Endodermal cell (in vitro differentiated cells): Measurements from ENCODE around the gene NTRK2. TPM values are rescaled to one million over a fixed set of nuclear protein-coding genes. Genes with fewer than 3 reads are reported as not detected.

ENCODE experiments used
- DNase-seq: peaks from one replicate; pipeline ENCODE4 v3.0.0-alpha.2; 2017
- H3K27ac ChIP-seq: 2 replicates; pipeline ENCODE4 v1.5.1; 2013; ENCODE audit warnings: mild to moderate bottlenecking, low read depth, low read length, moderate library complexity
- H3K27me3 ChIP-seq: 2 replicates; pipeline ENCODE4 v1.6.1; 2013; ENCODE audit warnings: mild to moderate bottlenecking, low read length, moderate library complexity; ENCODE audit not compliant: insufficient read depth, control insufficient read depth, poor library complexity, severe bottlenecking
- H3K36me3 ChIP-seq: 2 replicates; pipeline ENCODE4 v1.7.0; 2013; ENCODE audit warnings: mild to moderate bottlenecking, low read length, moderate library complexity; ENCODE audit not compliant: control insufficient read depth, insufficient read depth
- H3K4me1 ChIP-seq: one replicate; pipeline ENCODE4 v1.7.0; 2013; ENCODE audit warnings: low read length; ENCODE audit not compliant: control insufficient read depth, insufficient read depth
- H3K4me3 ChIP-seq: 2 replicates; pipeline ENCODE4 v1.5.1; 2013; ENCODE audit warnings: mild to moderate bottlenecking, low read length, moderate library complexity
- H3K9ac ChIP-seq: 2 replicates; pipeline ENCODE4 v1.6.1; 2013; ENCODE audit warnings: mild to moderate bottlenecking, low read length, moderate library complexity; ENCODE audit not compliant: poor library complexity, severe bottlenecking; ENCODE audit errors: extremely low read depth
- H3K9me3 ChIP-seq: 2 replicates; pipeline ENCODE4 v1.6.1; 2013; ENCODE audit warnings: mild to moderate bottlenecking, low read length, moderate library complexity; ENCODE audit not compliant: control insufficient read depth
- H3K27ac Mint-ChIP-seq: 2 replicates; pipeline ENCODE4 v1.8.0; 2020; ENCODE audit warnings: mixed read lengths
- H3K27me3 Mint-ChIP-seq: 2 replicates; pipeline ENCODE4 v1.8.0; 2021; ENCODE audit warnings: mild to moderate bottlenecking, mixed read lengths; ENCODE audit not compliant: insufficient read depth
- H3K36me3 Mint-ChIP-seq: 2 replicates; pipeline ENCODE4 v1.8.0; 2020; ENCODE audit warnings: low read depth, mixed read lengths
- H3K4me1 Mint-ChIP-seq: 2 replicates; pipeline ENCODE4 v1.8.0; 2020; ENCODE audit warnings: mixed read lengths
- H3K4me3 Mint-ChIP-seq: 2 replicates; pipeline ENCODE4 v1.8.0; 2020; ENCODE audit warnings: mild to moderate bottlenecking, moderate library complexity, mixed read lengths
- H3K9me3 Mint-ChIP-seq: 2 replicates; pipeline ENCODE4 v1.8.0; 2020; ENCODE audit warnings: mild to moderate bottlenecking, mixed read lengths
- WGBS, 2 experiments: methylation state at CpG; one replicate each; pipeline versions ENCODE4 v1.1.5 to v1.1.7; 2013; ENCODE audit warnings: missing lambda C conversion rate in 2 of 2, mixed read lengths in 1 of 2; ENCODE audit not compliant: insufficient coverage in 1 of 2, insufficient read length in 1 of 2; 5-methylcytosine and 5-hydroxymethylcytosine counted together
- total RNA-seq, 2 donors: library from RNA; stranded (reverse); fragmentation: NEBNext Ultra II Directional in 1 of 2; extraction: Animal tissue kit (Norgen Biotek cat#: 25700) in 1 of 2; gene quantifications; 2 replicates in 1 of 2; 3 replicates in 1 of 2; pipeline ENCODE4 v1.2.1, GENCODE V29; 2021
- TF ChIP-seq, protein P1 (sequence below): fragments of 200-600 bp; sonication (generic); conservative IDR thresholded peaks from 2 replicates; pipeline ENCODE4 v1.5.0; 2021; ENCODE audit warnings: antibody characterized with exemption, mild to moderate bottlenecking

Gene NTRK2
- total RNA-seq, 2 donors from 2014 or later = 0.09 to 0.18 TPM

GRCh38 chr9:84831377-84831776 is 161.8 kb downstream of the NTRK2 start:
- no peak overlapping the region for H3K9ac ChIP-seq
- H3K4me3 ChIP-seq = no peak overlapping the region
- Mint-ChIP-seq H3K4me3 (no peak overlapping the region), H3K27me3 (no peaks in the 10 kb centered on the region), H3K9me3 (no peaks in the 10 kb centered on the region), H3K4me1 (peaks cover 14% of the 10 kb centered on the region), H3K36me3 (no peaks in the 10 kb centered on the region), H3K27ac (no peak overlapping the region)
- H3K9me3 ChIP-seq = no peaks in the 10 kb centered on the region
- TF ChIP-seq, protein P1, sequence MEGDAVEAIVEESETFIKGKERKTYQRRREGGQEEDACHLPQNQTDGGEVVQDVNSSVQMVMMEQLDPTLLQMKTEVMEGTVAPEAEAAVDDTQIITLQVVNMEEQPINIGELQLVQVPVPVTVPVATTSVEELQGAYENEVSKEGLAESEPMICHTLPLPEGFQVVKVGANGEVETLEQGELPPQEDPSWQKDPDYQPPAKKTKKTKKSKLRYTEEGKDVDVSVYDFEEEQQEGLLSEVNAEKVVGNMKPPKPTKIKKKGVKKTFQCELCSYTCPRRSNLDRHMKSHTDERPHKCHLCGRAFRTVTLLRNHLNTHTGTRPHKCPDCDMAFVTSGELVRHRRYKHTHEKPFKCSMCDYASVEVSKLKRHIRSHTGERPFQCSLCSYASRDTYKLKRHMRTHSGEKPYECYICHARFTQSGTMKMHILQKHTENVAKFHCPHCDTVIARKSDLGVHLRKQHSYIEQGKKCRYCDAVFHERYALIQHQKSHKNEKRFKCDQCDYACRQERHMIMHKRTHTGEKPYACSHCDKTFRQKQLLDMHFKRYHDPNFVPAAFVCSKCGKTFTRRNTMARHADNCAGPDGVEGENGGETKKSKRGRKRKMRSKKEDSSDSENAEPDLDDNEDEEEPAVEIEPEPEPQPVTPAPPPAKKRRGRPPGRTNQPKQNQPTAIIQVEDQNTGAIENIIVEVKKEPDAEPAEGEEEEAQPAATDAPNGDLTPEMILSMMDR = no peak
- WGBS, 2 experiments = 90 to 100% methylated on average over 3 to 4 of the region's 4 CpGs
- H3K4me1 ChIP-seq = no peaks in the 10 kb centered on the region
- H3K36me3 ChIP-seq = no peaks in the 10 kb centered on the region
- DNase-seq = no peak
- no peaks in the 10 kb centered on the region for H3K27me3 ChIP-seq
- H3K27ac ChIP-seq = no peak overlapping the region

DNA sequence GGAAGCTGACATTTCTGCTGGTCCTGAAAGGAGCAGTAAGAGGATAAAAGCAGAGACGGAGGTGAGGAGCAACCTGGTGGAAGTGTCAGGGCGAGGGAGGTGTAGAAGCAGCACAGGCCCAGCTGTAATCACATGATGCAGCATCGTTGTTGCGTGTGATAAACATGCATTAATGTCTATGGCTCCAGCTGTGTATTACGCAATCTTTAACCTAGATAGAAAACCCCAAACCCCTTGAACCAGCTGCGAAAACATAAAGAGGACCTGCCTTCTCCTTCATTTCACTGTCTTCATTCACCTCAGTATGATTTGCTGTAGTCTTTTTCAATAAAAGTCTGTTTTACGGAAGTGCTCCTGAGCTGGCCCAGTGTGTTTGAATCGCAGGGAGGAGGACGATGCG is 162.9 kb downstream of the NTRK2 start:
- Mint-ChIP-seq H3K27ac (no peak overlapping the region), H3K36me3 (no peaks in the 10 kb centered on the region), H3K4me3 (no peak overlapping the region), H3K27me3 (no peaks in the 10 kb centered on the region), H3K4me1 (peaks cover 14% of the 10 kb centered on the region), H3K9me3 (no peaks in the 10 kb centered on the region)
- no peak for DNase-seq
- Histone ChIP-seq H3K4me1 (no peaks in the 10 kb centered on the region), H3K27me3 (no peaks in the 10 kb centered on the region), H3K36me3 (no peaks in the 10 kb centered on the region), H3K9ac (no peak overlapping the region), H3K27ac (no peak overlapping the region), H3K4me3 (no peak overlapping the region), H3K9me3 (no peaks in the 10 kb centered on the region)
- TF ChIP-seq, protein P1 = no peak
- WGBS, 2 experiments = 95 to 98% methylated on average over 10 of the region's 10 CpGs

GRCh38 chr9:84834426-84834825 is 164.9 kb downstream of the NTRK2 start:
- Histone ChIP-seq H3K4me1 (no peaks in the 10 kb centered on the region), H3K27me3 (no peaks in the 10 kb centered on the region), H3K9ac (no peak overlapping the region), H3K9me3 (no peaks in the 10 kb centered on the region), H3K36me3 (no peaks in the 10 kb centered on the region), H3K4me3 (no peak overlapping the region), H3K27ac (no peak overlapping the region)
- Mint-ChIP-seq H3K9me3 (no peaks in the 10 kb centered on the region), H3K4me3 (no peak overlapping the region), H3K4me1 (peaks cover 14% of the 10 kb centered on the region), H3K36me3 (no peaks in the 10 kb centered on the region), H3K27ac (no peak overlapping the region), H3K27me3 (no peaks in the 10 kb centered on the region)
- no peak for DNase-seq
- 89 to 94% methylated on average over 3 to 4 of the region's 4 CpGs for WGBS, 2 experiments
- TF ChIP-seq, protein P1 = no peak
